HEK293 (cell line): Measurements from ENCODE around the gene TCF7L1.

Source experiments
- GFI1B ChIP-seq: fragments of 450-650 bp; formaldehyde crosslinking; IDR thresholded peaks from 2 replicates; pipeline ENCODE4 v1.5.1; 2016; ENCODE audit warnings: missing biosample characterization, missing genetic modification characterization
- ZBTB11 ChIP-seq: fragments of 450-650 bp; formaldehyde crosslinking; conservative IDR thresholded peaks from 2 replicates; pipeline ENCODE4 v1.5.1; 2016; ENCODE audit warnings: low read depth, missing biosample characterization, missing genetic modification characterization
- ZNF184 ChIP-seq: fragments of 450-650 bp; IDR thresholded peaks from 2 replicates; pipeline ENCODE4 v1.5.1; 2018; ENCODE audit warnings: missing biosample characterization, mild to moderate bottlenecking, missing genetic modification characterization

- TF ChIP-seq ZBTB11 (tag by site-specific recombination) (no peak), ZNF184 (tag by site-specific recombination) (no peak), GFI1B (tag by site-specific recombination) (no peak)
Observed at GRCh38 chr2:85188852-85189251, 55.7 kb downstream of the TCF7L1 start.
